ENCODE data around the gene COL17A1. TPM values are rescaled to one million over a fixed set of nuclear protein-coding genes. Genes with fewer than 3 reads are reported as not detected.

Gene COL17A1
- total and polyA plus RNA-seq, 2 of the 13 experiments (the other 11 are each of a cell fraction or from before 2014, with no cell fraction given) = 0.03 TPM; not detected in 1

DNA sequence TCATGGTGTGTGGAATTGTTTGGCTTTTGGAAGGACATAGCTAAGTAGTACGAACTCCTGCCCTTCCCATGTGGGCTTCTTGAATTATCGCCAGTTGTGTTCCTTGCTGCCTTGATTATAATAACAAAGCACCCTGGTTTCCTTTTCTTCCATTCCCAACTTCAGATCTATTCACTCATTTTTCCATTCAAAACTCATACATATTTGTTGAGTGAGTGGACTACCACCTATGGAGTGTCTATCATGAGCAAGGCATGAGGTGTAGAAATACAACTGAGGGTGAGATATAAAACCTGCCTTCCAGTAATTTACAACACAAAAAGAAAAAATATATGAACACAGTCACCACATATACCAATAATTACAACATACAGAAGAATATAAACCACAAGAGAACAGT lies 4.9 kb upstream of the COL17A1 start:
- FAIRE-seq = no peak
- ChIA-PET CTCF (ENCODE audit: low intra/inter-chr PET ratio, low total read pairs) (no interaction called here), POLR2A (no interaction called here)
- ATAC-seq = no peak
- H3K4me1 ChIP-seq (ENCODE audit: insufficient read depth, low read length) = no peaks in the 10 kb centered on the region
- H4K20me1 ChIP-seq (ENCODE audit: insufficient read depth, low read length) = no peaks in the 10 kb centered on the region
- no TSS peak for BruUV-seq (replicated peaks)
- H3K79me2 ChIP-seq (ENCODE audit: insufficient read depth, low read length) = no peaks in the 10 kb centered on the region
- no peak overlapping the region for H3K4me3 ChIP-seq (replicated peaks in 1 of 3; ENCODE audit: insufficient read depth in 1 of 3, low read depth in 2 of 3, low read length in 3 of 3)
- no peak for DNase-seq (ENCODE audit: low spot score)
- peaks cover 0 to 8% of the 10 kb centered on the region in 2 experiments; a peak in 2 of 5 replicates for H3K27me3 ChIP-seq (ENCODE audit: control insufficient read depth in 1 of 2, insufficient read depth in 2 of 2, low read length in 2 of 2)
- intact Hi-C loops (cut with micrococcal nuclease; ENCODE audit: unreplicated experiment) = no loop called here
- in situ Hi-C loops (cut with HindIII; ENCODE audit: extremely low pct_ligation_motif_present, low pct_unique_long_range_greater_than_20kb) = no loop called here
- no peak overlapping the region for H3K9ac ChIP-seq (ENCODE audit: insufficient read depth, low read depth, low read length)
- H2AFZ ChIP-seq (ENCODE audit: low read length) = no peak overlapping the region
- no peak overlapping the region for H3K27ac ChIP-seq (ENCODE audit: extremely low read length, insufficient read depth, low read length)
- WGBS (ENCODE audit: low lambda C conversion rate) = 52% methylated on average over 2 of the region's 2 CpGs
- no peaks in the 10 kb centered on the region for H3K36me3 ChIP-seq (replicated peaks in 1 of 2; ENCODE audit: control insufficient read depth in 1 of 2, insufficient read depth in 2 of 2, low read length in 2 of 2)
- no peaks in the 10 kb centered on the region for H3K9me3 ChIP-seq (ENCODE audit: low read length)
- TF ChIP-seq ZNF138 (CRISPR knock-in tag; IDR thresholded peaks at IDR 0.05; ENCODE audit: low read depth) = no peak
- TF ChIP-seq, protein P1, sequence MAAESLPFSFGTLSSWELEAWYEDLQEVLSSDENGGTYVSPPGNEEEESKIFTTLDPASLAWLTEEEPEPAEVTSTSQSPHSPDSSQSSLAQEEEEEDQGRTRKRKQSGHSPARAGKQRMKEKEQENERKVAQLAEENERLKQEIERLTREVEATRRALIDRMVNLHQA (CRISPR knock-in tag; IDR thresholded peaks at IDR 0.05) = no peak
- H3K4me2 ChIP-seq (ENCODE audit: low read depth, low read length) = no peak overlapping the region

GRCh38 chr10:104089621-104090020 lies 3.9 kb upstream of the COL17A1 start:
- POLR2A ChIA-PET = no interaction called here
- no peak overlapping the region for H2AFZ ChIP-seq (ENCODE audit: low read length)
- BruUV-seq (replicated peaks) = no TSS peak

More at GRCh38 chr10:104089621-104090020, 3.9 kb upstream of the COL17A1 start:
- Histone ChIP-seq H3K4me2 (ENCODE audit: low read depth, low read length) (no peak overlapping the region), H3K36me3 (replicated peaks in 1 of 2; ENCODE audit: control insufficient read depth in 1 of 2, insufficient read depth in 2 of 2, low read length in 2 of 2) (no peaks in the 10 kb centered on the region), H3K9me3 (ENCODE audit: low read length) (no peaks in the 10 kb centered on the region), H3K79me2 (ENCODE audit: insufficient read depth, low read length) (no peaks in the 10 kb centered on the region), H4K20me1 (ENCODE audit: insufficient read depth, low read length) (no peaks in the 10 kb centered on the region), H3K27me3 (ENCODE audit: control insufficient read depth in 1 of 2, insufficient read depth in 2 of 2, low read length in 2 of 2) (peaks cover 0 to 8% of the 10 kb centered on the region in 2 experiments; a peak in 2 of 5 replicates), H3K4me1 (ENCODE audit: insufficient read depth, low read length) (no peaks in the 10 kb centered on the region), H3K4me3 (replicated peaks in 1 of 3; ENCODE audit: insufficient read depth in 1 of 3, low read depth in 2 of 3, low read length in 3 of 3) (no peak overlapping the region), H3K9ac (ENCODE audit: insufficient read depth, low read depth, low read length) (no peak overlapping the region), H3K27ac (ENCODE audit: extremely low read length, insufficient read depth, low read length) (no peak overlapping the region)
- in situ Hi-C loops (cut with HindIII; ENCODE audit: extremely low pct_ligation_motif_present, low pct_unique_long_range_greater_than_20kb) (no loop called here), intact Hi-C loops (cut with micrococcal nuclease; ENCODE audit: unreplicated experiment) (no loop called here)
- no peak for ATAC-seq
- no peak for DNase-seq (ENCODE audit: low spot score)
- TF ChIP-seq MXI1 (IDR thresholded peaks at IDR 0.05; ENCODE audit: borderline replicate concordance, low read depth, low read length) = no peak
- TF ChIP-seq ZBTB7B (CRISPR knock-in tag; IDR thresholded peaks at IDR 0.05) = no peak
- no peak for TF ChIP-seq ZNF720 (CRISPR knock-in tag; IDR thresholded peaks at IDR 0.05)
- TF ChIP-seq, protein P2, sequence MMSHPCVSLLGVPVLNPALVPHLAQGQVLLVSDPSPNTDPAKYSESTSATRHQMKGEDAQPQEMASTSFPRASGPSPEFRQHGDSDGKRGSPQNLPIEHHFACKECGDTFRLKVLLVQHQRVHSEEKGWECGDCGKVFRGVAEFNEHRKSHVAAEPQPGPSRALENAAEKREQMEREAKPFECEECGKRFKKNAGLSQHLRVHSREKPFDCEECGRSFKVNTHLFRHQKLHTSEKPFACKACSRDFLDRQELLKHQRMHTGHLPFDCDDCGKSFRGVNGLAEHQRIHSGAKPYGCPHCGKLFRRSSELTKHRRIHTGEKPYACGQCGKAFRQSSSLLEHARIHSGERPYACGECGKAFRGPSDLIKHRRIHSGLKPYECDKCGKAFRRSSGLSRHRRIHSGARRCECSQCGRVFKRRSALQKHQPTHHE (CRISPR knock-in tag; IDR thresholded peaks at IDR 0.05; ENCODE audit: borderline replicate concordance) = no peak
- TF ChIP-seq FOSL1 (CRISPR knock-in tag; IDR thresholded peaks at IDR 0.05; ENCODE audit: borderline replicate concordance) = no peak
- no peak for TF ChIP-seq PTBP1 (IDR thresholded peaks at IDR 0.05; ENCODE audit: low read depth, low read length, poor library complexity, severe bottlenecking)
- TF ChIP-seq KLF15 (CRISPR knock-in tag; IDR thresholded peaks at IDR 0.05; ENCODE audit: borderline replicate concordance) = no peak
- no peak for TF ChIP-seq ZNF263 (CRISPR knock-in tag; IDR thresholded peaks at IDR 0.05)
- TF ChIP-seq CERS6 (CRISPR knock-in tag; IDR thresholded peaks at IDR 0.05) = no peak
- no peak for TF ChIP-seq MTERF4 (CRISPR knock-in tag; IDR thresholded peaks at IDR 0.05)
- TF ChIP-seq ZFP36 (IDR thresholded peaks at IDR 0.05; ENCODE audit: borderline replicate concordance, low read depth, low read length, partially characterized antibody) = no peak
- TF ChIP-seq ZNF782 (CRISPR knock-in tag; IDR thresholded peaks at IDR 0.05; ENCODE audit: borderline replicate concordance) = no peak
- CTCF ChIA-PET (ENCODE audit: low intra/inter-chr PET ratio, low total read pairs) = no interaction called here
- 46% methylated on average over 3 of the region's 3 CpGs for WGBS (ENCODE audit: low lambda C conversion rate)
- no peak for FAIRE-seq
